DND-41 (cell line): Measurements from ENCODE around the gene DHRS9.

Experiments used
- ATAC-seq: fragments of 200-7000 bp; cut with Tn5 transposase; 3 replicates; pipeline ENCODE4 v1.9.1; 2021; ENCODE audit warnings: low read depth; ENCODE audit not compliant: insufficient read depth
- DNase-seq: peaks from one replicate; pipeline ENCODE4 v3.0.0-alpha.2; 2020
- H2AFZ ChIP-seq: 2 replicates; pipeline ENCODE4 v1.6.0; 2012; ENCODE audit warnings: low read depth, low read length
- H3K27ac ChIP-seq: 2 replicates; pipeline ENCODE4 v1.5.1; 2012; ENCODE audit warnings: low read length, inconsistent platforms
- H3K27me3 ChIP-seq: fragments of 200-600 bp; sonication (generic); 2 replicates; pipeline ENCODE4 v1.6.0; 2012; ENCODE audit warnings: low read length, mild to moderate bottlenecking, inconsistent platforms; ENCODE audit not compliant: insufficient read depth, poor library complexity
- H3K36me3 ChIP-seq: 2 replicates; pipeline ENCODE4 v1.5.1; 2012; ENCODE audit warnings: low read length, inconsistent platforms; ENCODE audit not compliant: insufficient read depth
- H3K4me1 ChIP-seq: 2 replicates; pipeline ENCODE4 v1.5.1; 2012; ENCODE audit warnings: mild to moderate bottlenecking, low read length; ENCODE audit not compliant: insufficient read depth
- H3K4me2 ChIP-seq: 2 replicates; pipeline ENCODE4 v1.6.0; 2012; ENCODE audit warnings: mild to moderate bottlenecking, moderate library complexity, low read length, inconsistent platforms; ENCODE audit not compliant: insufficient read depth
- H3K4me3 ChIP-seq, 2 experiments: fragments of 200-600 bp in 1 of 2; shearing (Covaris generic) in 1 of 2; 2 replicates each; pipeline ENCODE4 v1.5.1; 2012 to 2016; ENCODE audit warnings: inconsistent platforms in 2 of 2, low read length in 2 of 2, mild to moderate bottlenecking in 2 of 2, low read depth in 1 of 2, moderate library complexity in 1 of 2
- H3K79me2 ChIP-seq: 2 replicates; pipeline ENCODE4 v1.6.0; 2012; ENCODE audit warnings: low read length, inconsistent platforms; ENCODE audit not compliant: insufficient read depth
- H3K9ac ChIP-seq: 2 replicates; pipeline ENCODE4 v1.6.0; 2012; ENCODE audit warnings: low read depth, mild to moderate bottlenecking, inconsistent platforms, low read length, moderate library complexity
- H3K9me3 ChIP-seq: 2 replicates; pipeline ENCODE4 v1.5.1; 2012; ENCODE audit warnings: low read length, moderate library complexity, mild to moderate bottlenecking, inconsistent platforms; ENCODE audit not compliant: insufficient read depth, severe bottlenecking
- H4K20me1 ChIP-seq: 2 replicates; pipeline ENCODE4 v1.6.0; 2012; ENCODE audit warnings: low read length; ENCODE audit not compliant: insufficient read depth
- CTCF ChIP-seq: IDR thresholded peaks from 2 replicates; pipeline ENCODE4 v1.5.1; 2012; ENCODE audit warnings: borderline replicate concordance, low read length, moderate library complexity, mild to moderate bottlenecking; ENCODE audit not compliant: poor library complexity, severe bottlenecking; ENCODE audit errors: extremely low read depth
- EZH2 ChIP-seq: IDR thresholded peaks from 3 replicates; pipeline ENCODE4 v1.6.1; 2012; ENCODE audit warnings: borderline replicate concordance, low read depth, mild to moderate bottlenecking, moderate library complexity, low read length, inconsistent platforms; ENCODE audit not compliant: severe bottlenecking

Gene DHRS9

GRCh38 chr2:169136885-169137534, 67.6 kb downstream of the DHRS9 start:
- no peak for TF ChIP-seq EZH2
- no peaks in the 10 kb centered on the region for H3K36me3 ChIP-seq
- ATAC-seq: no peak
- DNase-seq: no peak
- H4K20me1 ChIP-seq: no peaks in the 10 kb centered on the region
- no peak overlapping the region for H2AFZ ChIP-seq
- H3K4me3 ChIP-seq: no peak overlapping the region
- H3K27ac ChIP-seq: no peak overlapping the region
- no peak overlapping the region for H3K9ac ChIP-seq
- H3K79me2 ChIP-seq: no peaks in the 10 kb centered on the region
- H3K4me1 ChIP-seq: no peaks in the 10 kb centered on the region
- H3K9me3 ChIP-seq: no peaks in the 10 kb centered on the region
- no peak overlapping the region for H3K4me2 ChIP-seq
- peaks cover 11% of the 10 kb centered on the region for H3K27me3 ChIP-seq

- Histone ChIP-seq H3K4me1 (no peaks in the 10 kb centered on the region), H3K4me3 (no peak overlapping the region), H3K9me3 (no peaks in the 10 kb centered on the region), H2AFZ (no peak overlapping the region), H3K79me2 (no peaks in the 10 kb centered on the region), H3K4me2 (no peak overlapping the region), H3K27me3 (peaks cover 11% of the 10 kb centered on the region), H3K36me3 (no peaks in the 10 kb centered on the region), H3K9ac (no peak overlapping the region), H3K27ac (no peak overlapping the region), H4K20me1 (no peaks in the 10 kb centered on the region)
- no peak for ATAC-seq
- DNase-seq: no peak
- TF ChIP-seq CTCF: no peak
- no peak for TF ChIP-seq EZH2
These were observed 68.6 kb downstream of the DHRS9 start for GRCh38 chr2:169137924-169138323.

- no peaks in the 10 kb centered on the region for H4K20me1 ChIP-seq
- DNase-seq: no peak
- H3K4me3 ChIP-seq: no peak overlapping the region
- no peak overlapping the region for H3K27ac ChIP-seq
- no peaks in the 10 kb centered on the region for H3K36me3 ChIP-seq
- TF ChIP-seq CTCF (no peak), EZH2 (no peak)
- no peaks in the 10 kb centered on the region for H3K4me1 ChIP-seq
- H3K27me3 ChIP-seq: peaks cover 11% of the 10 kb centered on the region
- no peaks in the 10 kb centered on the region for H3K9me3 ChIP-seq
- no peak for ATAC-seq
- no peak overlapping the region for H3K4me2 ChIP-seq
- H2AFZ ChIP-seq: no peak overlapping the region
- no peak overlapping the region for H3K9ac ChIP-seq
- no peaks in the 10 kb centered on the region for H3K79me2 ChIP-seq
These were observed 69.8 kb downstream of the DHRS9 start for GRCh38 chr2:169139145-169139544.

GRCh38 chr2:169139993-169140767, 70.8 kb downstream of the DHRS9 start:
- ATAC-seq: no peak
- Histone ChIP-seq H3K36me3 (no peaks in the 10 kb centered on the region), H3K9me3 (no peaks in the 10 kb centered on the region), H3K27me3 (peaks cover 11% of the 10 kb centered on the region), H4K20me1 (no peaks in the 10 kb centered on the region), H3K27ac (no peak overlapping the region), H2AFZ (no peak overlapping the region), H3K4me3 (no peak overlapping the region), H3K9ac (no peak overlapping the region), H3K4me1 (no peaks in the 10 kb centered on the region), H3K79me2 (no peaks in the 10 kb centered on the region), H3K4me2 (no peak overlapping the region)
- no peak for DNase-seq
- TF ChIP-seq CTCF (no peak), EZH2 (no peak)
